Spleen (tissue), 11 donors: ENCODE results near the gene TEPSIN. TPM values are rescaled to one million over a fixed set of nuclear protein-coding genes. Genes with fewer than 3 reads are reported as not detected.

Experiments used
- DNase-seq: peaks from one replicate; pipeline ENCODE4 v3.0.0-alpha.2; 2020
- H3K27ac ChIP-seq, 8 donors: fragments of 200-600 bp; sonication (generic) in 7 of 8; 1 replicate in 4 of 8; 2 replicates in 4 of 8; pipeline versions ENCODE4 v1.5.0 to v1.8.0; 2016 to 2021; ENCODE audit warnings: inconsistent platforms in 4 of 8, mild to moderate bottlenecking in 4 of 8, moderate library complexity in 1 of 8
- H3K27me3 ChIP-seq, 7 donors: fragments of 200-600 bp; sonication (generic) in 6 of 7; replicated peaks in 1 of 7; 1 replicate in 4 of 7; 2 replicates in 3 of 7; pipeline versions ENCODE4 v1.5.0 to v1.8.0; 2016 to 2021; ENCODE audit warnings: inconsistent platforms in 3 of 7, mild to moderate bottlenecking in 1 of 7
- H3K36me3 ChIP-seq, 6 donors: fragments of 200-600 bp; sonication (generic) in 5 of 6; 1 replicate in 4 of 6; 2 replicates in 2 of 6; pipeline versions ENCODE4 v1.5.0 to v1.8.0; 2016 to 2021; ENCODE audit warnings: inconsistent platforms in 2 of 6
- H3K4me1 ChIP-seq, 6 donors: fragments of 200-600 bp; sonication (generic) in 5 of 6; 1 replicate in 3 of 6; 2 replicates in 3 of 6; pipeline versions ENCODE4 v1.5.0 to v1.8.0; 2016 to 2021; ENCODE audit warnings: inconsistent platforms in 3 of 6
- H3K4me3 ChIP-seq, 8 donors: fragments of 200-600 bp; sonication (generic) in 7 of 8; 1 replicate in 4 of 8; 2 replicates in 4 of 8; pipeline versions ENCODE4 v1.5.0 to v1.8.0; 2016 to 2021; ENCODE audit warnings: inconsistent platforms in 4 of 8, mild to moderate bottlenecking in 4 of 8, moderate library complexity in 2 of 8
- H3K9me3 ChIP-seq, 8 donors: fragments of 200-600 bp; sonication (generic) in 7 of 8; 1 replicate in 4 of 8; 2 replicates in 4 of 8; pipeline versions ENCODE4 v1.5.0 to v1.8.0; 2016 to 2021; ENCODE audit warnings: inconsistent platforms in 4 of 8
- POLR2A ChIP-seq, 3 donors: fragments of 450-650 bp; IDR thresholded peaks; one replicate each; pipeline ENCODE4 v1.5.1; 2017; ENCODE audit warnings: antibody characterized with exemption in 3 of 3, mild to moderate bottlenecking in 1 of 3
- POLR2AphosphoS5 ChIP-seq, 3 donors: sonication (generic); formaldehyde crosslinking; IDR thresholded peaks; one replicate each; pipeline ENCODE4 v1.5.1; 2017; ENCODE audit warnings: antibody characterized with exemption in 3 of 3
- WGBS, 5 donors: extraction: QIAGEN DNeasy Blood & Tissue Kit in 3 of 5; methylation state at CpG; one replicate each; pipeline versions ENCODE4 v1.1.5 to v1.1.7; 2013 to 2018; 5-methylcytosine and 5-hydroxymethylcytosine counted together
- intact Hi-C: fragments of 100-400 bp; cut with DNase I; formaldehyde crosslinking; loops from one replicate; pipeline ENCODE4 v1.15.0; 2023; ENCODE audit warnings: low total_unique reads
- polyA plus RNA-seq, 3 donors: library from polyadenylated mRNA; stranded (reverse); fragments of 200-250 nt; gene quantifications; one replicate each; pipeline ENCODE4 v1.2.1, GENCODE V29; 2013
- total RNA-seq, 7 donors: library from RNA; depleted of rRNA in 3 of 7; stranded (reverse); fragments of >200 nt in 3 of 7; fragmentation: NEBNext Ultra II Directional in 4 of 7; extraction: Animal tissue kit (Norgen Biotek cat#: 25700) in 4 of 7; gene quantifications; one replicate each; pipeline versions ENCODE4 v1.1.0 to v1.2.1, GENCODE V29; 2016 to 2021
- TF ChIP-seq, protein P1 (sequence below), 11 experiments: fragments of 200-600 bp in 7 of 11; fragments of 450-650 bp in 4 of 11; sonication (generic) in 4 of 11; IDR thresholded peaks in 8 of 11; conservative IDR thresholded peaks in 3 of 11; 1 replicate in 7 of 11; 2 replicates in 4 of 11; pipeline versions ENCODE4 v1.4.0 to v1.8.0; 2016 to 2021; ENCODE audit warnings: antibody characterized with exemption in 11 of 11, inconsistent platforms in 4 of 11, mild to moderate bottlenecking in 1 of 11
- donor health status: healthy with polysubstance abuse.
- donor health status: DM: no; HTN: no; CAD: no; lungs with moderate emphysema.
- donor health status: DM: no; HTN: no; CAD: no.
- donor health status: Bipolar disorder and iron deficiency.
- donor health status: healthy.
- donor health status: DM: no; HTN: no; CAD: no.
- donor health status: DM: yes; HTN: yes; CAD: no.

TEPSIN gene
- total and polyA plus RNA-seq, 10 donors: 36.9 to 88.8 (median 72.3) TPM

- peaks cover 0 to 47% (median 15%) of the 10 kb centered on the region in 6 donors for H3K4me1 ChIP-seq
- no peak for DNase-seq
- H3K36me3 ChIP-seq: peaks cover 0 to 85% (median 37%) of the 10 kb centered on the region in 6 donors
- H3K27ac ChIP-seq: no peak overlapping the region
- H3K27me3 ChIP-seq: no peaks in the 10 kb centered on the region
- intact Hi-C loops: loop anchor here (10.0 kb wide), 1 partner anchor 235 kb away; no protein-coding TSS in a partner anchor
- peak in 1 of 3 donors; percentile 55 for TF ChIP-seq POLR2AphosphoS5 (IDR thresholded peaks at IDR 0.05)
- TF ChIP-seq, protein P1, sequence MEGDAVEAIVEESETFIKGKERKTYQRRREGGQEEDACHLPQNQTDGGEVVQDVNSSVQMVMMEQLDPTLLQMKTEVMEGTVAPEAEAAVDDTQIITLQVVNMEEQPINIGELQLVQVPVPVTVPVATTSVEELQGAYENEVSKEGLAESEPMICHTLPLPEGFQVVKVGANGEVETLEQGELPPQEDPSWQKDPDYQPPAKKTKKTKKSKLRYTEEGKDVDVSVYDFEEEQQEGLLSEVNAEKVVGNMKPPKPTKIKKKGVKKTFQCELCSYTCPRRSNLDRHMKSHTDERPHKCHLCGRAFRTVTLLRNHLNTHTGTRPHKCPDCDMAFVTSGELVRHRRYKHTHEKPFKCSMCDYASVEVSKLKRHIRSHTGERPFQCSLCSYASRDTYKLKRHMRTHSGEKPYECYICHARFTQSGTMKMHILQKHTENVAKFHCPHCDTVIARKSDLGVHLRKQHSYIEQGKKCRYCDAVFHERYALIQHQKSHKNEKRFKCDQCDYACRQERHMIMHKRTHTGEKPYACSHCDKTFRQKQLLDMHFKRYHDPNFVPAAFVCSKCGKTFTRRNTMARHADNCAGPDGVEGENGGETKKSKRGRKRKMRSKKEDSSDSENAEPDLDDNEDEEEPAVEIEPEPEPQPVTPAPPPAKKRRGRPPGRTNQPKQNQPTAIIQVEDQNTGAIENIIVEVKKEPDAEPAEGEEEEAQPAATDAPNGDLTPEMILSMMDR (IDR thresholded peaks at IDR 0.05 in 8 of 11, conservative IDR thresholded peaks at IDR 0.05 in 3 of 11): no peak
- no peaks in the 10 kb centered on the region for H3K9me3 ChIP-seq
- 85 to 94% (median 91%) methylated on average over 11 to 15 of the region's 15 CpGs for WGBS, 5 donors
- no peak overlapping the region for H3K4me3 ChIP-seq
These were observed 10.6 kb upstream of the TEPSIN start for GRCh38 chr17:81249223-81250040.

DNA sequence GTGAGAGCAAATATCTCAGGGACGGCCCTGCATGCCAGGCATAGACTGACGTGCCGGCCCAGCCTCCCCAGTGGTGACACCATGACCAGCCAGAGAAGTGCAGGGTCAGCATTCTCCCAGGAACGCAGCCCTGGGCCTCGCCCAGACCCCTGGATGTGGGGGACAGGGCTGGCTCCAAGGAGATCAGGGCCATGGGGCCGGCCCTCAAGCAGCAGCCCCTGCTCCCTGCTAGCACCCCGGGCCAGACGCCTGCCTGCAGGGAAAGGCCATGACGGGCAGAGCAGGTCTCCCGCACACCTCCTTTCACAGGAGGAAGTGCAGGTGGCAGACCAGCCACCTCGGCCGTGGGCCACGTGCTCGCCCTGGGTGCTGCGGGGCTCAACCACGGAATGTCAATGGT, 9.8 kb upstream of the TEPSIN start:
- Histone ChIP-seq H3K36me3 (peaks cover 0 to 84% (median 37%) of the 10 kb centered on the region in 6 donors), H3K27me3 (no peaks in the 10 kb centered on the region), H3K9me3 (no peaks in the 10 kb centered on the region), H3K4me1 (peaks cover 0 to 43% (median 15%) of the 10 kb centered on the region in 6 donors), H3K4me3 (no peak overlapping the region), H3K27ac (no peak overlapping the region)
- no peak for DNase-seq
- intact Hi-C loops: no loop called here
- 82 to 89% (median 87%) methylated on average over 10 to 16 of the region's 16 CpGs for WGBS, 5 donors
- no peak for TF ChIP-seq POLR2A (IDR thresholded peaks at IDR 0.05)
- peak; percentile 22 to 63 (median 35) for TF ChIP-seq POLR2AphosphoS5 (IDR thresholded peaks at IDR 0.05)

- 87 to 96% (median 92%) methylated on average over 14 to 15 of the region's 15 CpGs for WGBS, 5 donors
- H3K36me3 ChIP-seq: peaks cover 0 to 77% (median 33%) of the 10 kb centered on the region in 6 donors
- H3K4me1 ChIP-seq: peaks cover 0 to 42% (median 12%) of the 10 kb centered on the region in 6 donors
These were observed 8.6 kb upstream of the TEPSIN start for GRCh38 chr17:81247339-81247990.

DNA sequence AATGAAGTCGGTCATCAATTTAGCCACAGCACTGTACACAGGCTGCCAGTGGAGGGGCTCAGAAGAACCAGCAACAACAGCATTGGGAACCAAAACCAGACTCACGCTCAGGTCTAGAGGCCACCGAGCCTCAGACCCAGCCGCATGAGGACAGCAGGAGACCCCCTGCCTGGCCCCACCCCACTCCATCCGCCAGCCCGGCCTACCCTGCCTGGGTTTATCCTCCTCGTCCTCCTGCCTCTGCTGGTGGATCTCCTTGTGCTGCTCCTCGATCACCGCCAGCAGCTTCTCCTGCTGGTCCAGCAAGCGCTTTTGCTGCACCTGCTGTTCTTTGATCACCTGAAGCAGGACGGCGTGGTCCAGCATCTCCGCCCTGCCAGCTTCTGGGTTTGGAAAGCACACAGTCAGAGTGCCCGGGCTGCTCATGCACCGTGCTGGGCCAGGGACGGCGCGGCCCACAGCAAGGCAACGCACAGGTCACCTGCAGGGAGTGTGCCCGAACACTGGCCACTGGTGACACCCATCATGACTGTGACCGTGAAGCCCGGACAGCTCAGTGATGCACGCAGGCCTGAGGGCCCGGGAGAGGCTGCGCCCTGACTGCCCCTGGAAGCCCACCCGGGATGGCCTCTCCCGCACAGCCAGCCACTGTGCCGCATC, 8.0 kb upstream of the TEPSIN start:
- H3K9me3 ChIP-seq: no peaks in the 10 kb centered on the region
- no peak overlapping the region for H3K4me3 ChIP-seq
- H3K27me3 ChIP-seq: no peaks in the 10 kb centered on the region
- peaks cover 0 to 72% (median 26%) of the 10 kb centered on the region in 6 donors for H3K36me3 ChIP-seq
- peak; percentile 77 for DNase-seq
- TF ChIP-seq POLR2AphosphoS5 (IDR thresholded peaks at IDR 0.05) (peak; percentile 14 to 69 (median 19)), POLR2A (IDR thresholded peaks at IDR 0.05) (no peak)
- intact Hi-C loops: no loop called here
- WGBS, 5 donors: 92 to 96% (median 95%) methylated on average over 12 to 28 of the region's 28 CpGs
- H3K4me1 ChIP-seq: peaks cover 0 to 42% (median 17%) of the 10 kb centered on the region in 6 donors
- no peak overlapping the region for H3K27ac ChIP-seq

More at GRCh38 chr17:81247339-81247990, 8.6 kb upstream of the TEPSIN start:
- no peak overlapping the region for H3K27ac ChIP-seq
- intact Hi-C loops: no loop called here
- TF ChIP-seq, protein P1 (IDR thresholded peaks at IDR 0.05 in 8 of 11, conservative IDR thresholded peaks at IDR 0.05 in 3 of 11): no peak
- TF ChIP-seq POLR2AphosphoS5 (IDR thresholded peaks at IDR 0.05): peak in 1 of 3 donors; percentile 54
- no peaks in the 10 kb centered on the region for H3K9me3 ChIP-seq
- H3K4me3 ChIP-seq: no peak overlapping the region
- H3K27me3 ChIP-seq: no peaks in the 10 kb centered on the region
- peak; percentile 16 for DNase-seq
